ACC112 (cell line): ENCODE data around the gene THG1L.
"Not testable (repeated sequence)": the region's sequence is repeated elsewhere in the genome, so short reads cannot be mapped to it uniquely, and the experiment has no call there.

Experiments used
- H2AFZ ChIP-seq: fragments of 200-600 bp; sonication (generic); one replicate; pipeline ENCODE4 v1.6.0; 2017; ENCODE audit warnings: antibody characterized with exemption, low read length; ENCODE audit not compliant: unreplicated experiment
- H3K27ac ChIP-seq: fragments of 200-600 bp; sonication (generic); 2 replicates; pipeline ENCODE4 v1.5.1; 2014; ENCODE audit warnings: low read depth, mild to moderate bottlenecking, antibody characterized with exemption, low read length, moderate library complexity
- H3K27me3 ChIP-seq: fragments of 200-600 bp; sonication (generic); 2 replicates; pipeline ENCODE4 v1.6.1; 2014; ENCODE audit warnings: mild to moderate bottlenecking, antibody characterized with exemption, low read length, moderate library complexity, mixed read lengths; ENCODE audit not compliant: insufficient read depth
- H3K36me3 ChIP-seq: fragments of 200-600 bp; sonication (generic); 2 replicates; pipeline ENCODE4 v1.6.1; 2016; ENCODE audit warnings: mild to moderate bottlenecking, antibody characterized with exemption, low read length, moderate library complexity, mixed read lengths; ENCODE audit not compliant: insufficient read depth
- H3K4me1 ChIP-seq: fragments of 200-600 bp; sonication (generic); one replicate; pipeline ENCODE4 v1.6.1; 2016; ENCODE audit warnings: low read length, mixed read lengths; ENCODE audit not compliant: insufficient read depth, unreplicated experiment, control insufficient read depth
- H3K4me3 ChIP-seq: fragments of 200-600 bp; sonication (generic); 2 replicates; pipeline ENCODE4 v1.5.1; 2014; ENCODE audit warnings: mild to moderate bottlenecking, low read depth, low read length
- H3K79me2 ChIP-seq: fragments of 200-600 bp; sonication (generic); one replicate; pipeline ENCODE4 v1.6.0; 2016; ENCODE audit warnings: low read length; ENCODE audit not compliant: control insufficient read depth, unreplicated experiment, insufficient read depth

THG1L gene

DNA sequence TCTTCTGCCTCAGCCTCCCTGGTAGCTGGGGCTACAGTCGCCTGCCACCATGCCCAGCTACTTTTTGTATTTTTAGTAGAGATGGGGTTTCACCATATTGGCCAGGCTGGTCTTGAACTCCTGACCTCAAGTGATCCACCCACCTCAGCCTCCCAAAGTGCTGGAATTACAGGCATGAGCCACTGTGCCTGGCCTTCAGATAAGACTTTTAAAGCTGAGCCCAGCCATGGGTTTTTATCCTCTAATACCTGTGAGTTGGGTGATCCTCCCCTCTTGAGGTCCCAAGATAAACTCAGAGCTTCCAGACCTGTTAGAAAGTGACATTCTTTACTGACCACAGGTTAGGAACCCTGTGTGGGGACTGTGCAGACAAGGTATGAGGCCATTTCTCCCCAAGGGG, 3.4 kb upstream of the THG1L start:
- not testable (repeated sequence) for H2AFZ ChIP-seq, H3K27me3 ChIP-seq, H3K4me3 ChIP-seq, H3K79me2 ChIP-seq, H3K27ac ChIP-seq, H3K36me3 ChIP-seq, H3K4me1 ChIP-seq

DNA sequence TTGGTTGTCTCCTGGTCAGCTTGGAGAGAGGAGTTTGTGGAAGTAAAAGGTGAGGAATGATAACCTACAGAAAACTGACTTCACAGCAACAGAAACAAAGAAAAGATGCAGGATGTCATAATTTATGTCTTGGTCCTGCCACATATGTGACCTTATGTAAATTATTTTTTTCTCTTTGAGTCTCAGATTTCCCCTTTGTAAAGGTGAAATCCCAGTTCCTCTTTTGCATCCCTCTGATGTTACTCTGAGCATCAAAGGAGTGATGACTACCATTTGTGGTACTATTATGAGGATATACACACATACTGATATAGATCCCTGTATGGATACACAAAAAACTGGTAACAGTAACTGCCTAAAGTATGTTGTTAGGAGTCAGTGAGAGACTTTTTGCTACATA, 1.4 kb upstream of the THG1L start:
- H2AFZ ChIP-seq: no peak overlapping the region
- H3K4me1 ChIP-seq: no peaks in the 10 kb centered on the region
- no peaks in the 10 kb centered on the region for H3K79me2 ChIP-seq
- no peaks in the 10 kb centered on the region for H3K36me3 ChIP-seq
- no peak overlapping the region for H3K4me3 ChIP-seq
- no peak overlapping the region for H3K27ac ChIP-seq
- H3K27me3 ChIP-seq: no peaks in the 10 kb centered on the region

DNA sequence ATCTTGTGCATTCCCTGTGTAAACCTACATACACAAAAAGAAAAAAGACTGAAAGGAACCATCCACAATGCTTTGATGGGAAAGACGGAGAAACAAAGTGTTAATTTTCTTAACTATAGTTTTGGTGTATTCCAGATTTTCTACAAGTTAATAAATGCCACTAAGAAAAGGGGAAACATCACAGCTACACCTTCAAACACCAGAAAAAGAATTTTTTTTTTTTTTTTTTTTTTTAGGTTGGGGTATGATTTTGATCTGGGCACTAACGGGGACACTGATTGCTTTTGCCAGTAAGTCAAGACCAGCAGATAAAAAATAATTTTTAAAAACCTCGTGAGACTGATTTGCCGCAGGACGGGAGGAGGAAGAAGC, 334 bp upstream of the THG1L start:
- no peaks in the 10 kb centered on the region for H3K36me3 ChIP-seq
- peak overlapping the region; percentile 52 for H2AFZ ChIP-seq
- H3K4me3 ChIP-seq: peak overlapping the region; percentile 85
- no peaks in the 10 kb centered on the region for H3K4me1 ChIP-seq
- H3K79me2 ChIP-seq: no peaks in the 10 kb centered on the region
- H3K27me3 ChIP-seq: no peaks in the 10 kb centered on the region
- peak overlapping the region; percentile 83; the same call in 1 of the 2 replicates for H3K27ac ChIP-seq

DNA sequence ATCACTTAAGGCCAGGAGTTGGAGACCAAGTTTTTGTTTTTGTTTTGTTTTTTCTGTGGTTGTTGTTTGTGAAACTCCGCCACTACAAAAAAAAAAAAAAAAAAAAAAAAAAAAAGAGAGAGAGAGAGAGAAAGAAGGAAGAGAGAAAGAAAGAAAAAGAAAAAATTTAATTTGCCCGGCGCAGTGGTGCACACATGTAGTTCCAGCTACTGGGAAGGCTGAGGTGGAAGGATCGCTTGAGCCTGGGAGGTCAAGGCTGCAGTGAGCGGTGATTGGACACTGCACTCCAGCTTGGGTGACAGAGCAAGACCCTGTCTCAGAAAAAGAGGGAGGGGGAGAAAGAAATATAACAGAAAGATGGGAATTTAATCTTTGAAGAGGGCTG, 902 bp downstream of the THG1L start:
- Histone ChIP-seq H2AFZ (peak overlapping the region; percentile 40), H3K27me3 (no peaks in the 10 kb centered on the region), H3K79me2 (no peaks in the 10 kb centered on the region), H3K4me3 (peak overlapping the region; percentile 85), H3K36me3 (no peaks in the 10 kb centered on the region), H3K4me1 (no peaks in the 10 kb centered on the region), H3K27ac (no peak overlapping the region)

DNA sequence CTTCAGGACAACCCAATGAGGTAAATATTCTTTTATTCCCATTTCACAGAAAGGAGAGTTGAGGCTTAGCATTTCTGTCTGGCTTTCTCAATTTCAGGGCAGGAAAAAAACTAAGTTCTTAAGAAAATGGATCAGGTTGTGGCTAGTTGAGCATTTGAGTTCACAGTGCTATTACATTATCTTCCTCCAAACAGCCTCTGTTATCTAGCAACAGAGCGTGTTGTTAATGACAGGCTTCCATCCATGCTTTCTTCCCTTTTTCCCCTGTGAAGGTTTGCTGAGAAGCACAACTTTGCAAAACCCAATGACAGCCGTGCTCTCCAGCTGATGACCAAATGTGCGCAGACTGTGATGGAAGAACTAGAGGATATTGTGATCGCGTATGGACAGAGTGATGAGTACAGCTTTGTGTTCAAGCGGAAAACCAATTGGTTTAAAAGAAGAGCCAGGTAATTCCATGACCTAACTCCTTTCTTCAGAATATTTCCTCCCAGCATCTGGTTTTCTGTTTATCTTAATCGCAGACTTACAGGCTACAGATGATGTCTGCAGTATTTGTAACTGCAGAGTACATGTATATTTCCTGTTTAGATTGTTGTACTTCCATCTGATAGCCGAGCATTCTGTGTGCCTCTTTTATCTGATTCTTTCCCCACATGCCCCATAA, 1.5 kb downstream of the THG1L start:
- no peaks in the 10 kb centered on the region for H3K79me2 ChIP-seq
- H3K27me3 ChIP-seq: no peaks in the 10 kb centered on the region
- no peak overlapping the region for H2AFZ ChIP-seq
- H3K36me3 ChIP-seq: no peaks in the 10 kb centered on the region
- H3K4me1 ChIP-seq: no peaks in the 10 kb centered on the region
- H3K4me3 ChIP-seq: no peak overlapping the region
- no peak overlapping the region for H3K27ac ChIP-seq

DNA sequence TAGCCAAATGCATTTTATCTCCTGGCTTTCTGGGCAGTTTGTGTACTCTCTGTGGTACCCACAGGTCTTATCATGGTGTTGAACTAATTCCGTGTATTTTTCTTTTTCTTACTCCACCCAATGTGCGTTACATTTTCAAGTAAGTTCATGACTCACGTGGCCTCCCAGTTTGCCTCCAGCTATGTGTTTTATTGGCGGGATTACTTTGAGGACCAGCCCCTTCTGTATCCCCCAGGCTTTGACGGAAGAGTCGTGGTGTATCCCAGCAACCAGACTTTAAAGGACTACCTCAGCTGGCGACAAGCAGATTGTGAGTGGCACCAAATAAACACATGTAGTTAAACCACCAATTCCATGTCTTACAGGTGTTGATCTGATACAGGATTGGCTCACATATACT, 3.2 kb downstream of the THG1L start:
- H3K79me2 ChIP-seq: no peaks in the 10 kb centered on the region
- no peak overlapping the region for H3K4me3 ChIP-seq
- H2AFZ ChIP-seq: no peak overlapping the region
- H3K27ac ChIP-seq: no peak overlapping the region
- H3K4me1 ChIP-seq: no peaks in the 10 kb centered on the region
- no peaks in the 10 kb centered on the region for H3K36me3 ChIP-seq
- H3K27me3 ChIP-seq: no peaks in the 10 kb centered on the region

DNA sequence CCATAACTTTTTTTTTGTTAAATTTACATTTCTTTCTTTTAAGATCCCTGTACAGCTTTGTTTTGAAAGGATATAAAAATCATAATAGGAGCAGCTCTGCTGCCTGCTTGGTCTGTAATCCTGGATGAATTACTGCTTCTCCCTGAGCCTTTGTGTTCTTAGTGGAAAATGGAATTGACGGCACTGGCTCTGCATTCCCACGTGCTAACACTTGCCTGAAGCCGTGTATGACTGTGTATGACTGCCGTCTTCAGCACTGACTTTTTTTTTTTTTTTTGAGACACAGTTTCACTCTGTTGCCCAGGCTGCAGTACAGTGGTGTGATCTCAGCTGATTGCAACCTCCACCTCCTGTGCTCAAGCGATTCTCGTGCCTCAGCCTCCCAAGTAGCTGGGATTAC, 4.8 kb downstream of the THG1L start:
- Histone ChIP-seq H3K27ac (no peak overlapping the region), H3K27me3 (no peaks in the 10 kb centered on the region), H2AFZ (no peak overlapping the region), H3K4me3 (no peak overlapping the region), H3K79me2 (no peaks in the 10 kb centered on the region), H3K4me1 (no peaks in the 10 kb centered on the region), H3K36me3 (no peaks in the 10 kb centered on the region)

DNA sequence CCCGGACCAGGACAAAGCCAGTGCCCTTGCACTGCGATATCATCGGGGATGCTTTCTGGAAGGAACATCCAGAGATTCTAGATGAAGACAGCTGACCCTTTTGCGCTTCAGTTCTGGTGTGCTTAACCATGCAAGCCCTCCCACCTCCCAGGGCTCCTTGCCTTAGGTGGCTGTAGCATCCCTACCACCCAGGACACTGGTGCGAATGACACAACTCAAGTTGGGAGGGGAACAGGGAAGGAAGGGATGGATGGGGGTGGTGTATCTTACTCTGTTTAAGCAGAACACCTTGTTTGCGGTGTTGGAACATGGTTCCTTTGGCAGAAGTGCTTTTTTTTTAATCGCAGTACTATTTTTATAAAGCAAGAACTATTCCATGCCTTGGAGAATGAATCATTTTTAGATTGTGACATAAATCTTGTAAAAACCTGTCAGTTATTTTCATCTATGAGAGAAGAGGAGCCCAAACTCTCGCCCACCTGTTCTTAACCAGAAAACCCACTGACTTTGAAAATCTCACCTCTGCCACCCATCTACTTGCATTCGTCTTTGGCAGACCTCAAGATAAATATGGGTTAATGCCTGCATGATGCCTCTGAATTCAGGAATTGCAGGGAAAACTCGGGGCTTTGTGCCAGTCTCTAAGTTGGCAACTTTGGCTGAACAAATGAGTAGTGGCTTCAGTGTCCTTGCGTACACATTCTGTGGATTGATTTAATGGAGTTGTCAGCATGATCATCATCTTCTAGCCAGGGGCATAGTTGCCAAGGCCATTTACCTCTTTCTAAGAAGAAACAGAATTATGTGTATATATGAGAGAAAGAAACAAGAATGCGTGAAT, 8.4 kb downstream of the THG1L start:
- H3K4me1 ChIP-seq: peaks cover 3% of the 10 kb centered on the region
- no peak overlapping the region for H3K4me3 ChIP-seq
- H3K36me3 ChIP-seq: no peaks in the 10 kb centered on the region
- no peaks in the 10 kb centered on the region for H3K27me3 ChIP-seq
- H3K79me2 ChIP-seq: peaks cover 8% of the 10 kb centered on the region
- H2AFZ ChIP-seq: no peak overlapping the region
- H3K27ac ChIP-seq: no peak overlapping the region

DNA sequence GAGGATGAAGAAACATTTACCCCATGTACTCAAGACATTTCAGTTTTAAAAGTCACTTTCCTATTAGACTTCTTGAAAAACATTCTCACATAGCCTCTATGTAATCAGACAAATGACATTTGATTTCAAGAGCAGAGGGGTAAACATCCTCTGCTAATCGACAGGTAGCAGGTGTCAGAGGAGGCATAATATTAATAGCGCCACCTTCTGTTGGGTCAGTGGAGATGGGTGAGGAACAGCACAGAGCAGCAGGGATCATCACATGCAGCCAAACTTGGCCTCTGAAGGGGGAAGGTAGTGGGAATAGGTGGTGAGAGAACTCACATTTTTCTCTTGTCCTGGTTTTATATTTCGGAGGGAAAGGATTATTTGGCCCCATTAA, 9.0 kb downstream of the THG1L start:
- no peaks in the 10 kb centered on the region for H3K27me3 ChIP-seq
- no peak overlapping the region for H3K4me3 ChIP-seq
- H3K27ac ChIP-seq: no peak overlapping the region
- H3K36me3 ChIP-seq: no peaks in the 10 kb centered on the region
- no peak overlapping the region for H2AFZ ChIP-seq
- peaks cover 14% of the 10 kb centered on the region for H3K79me2 ChIP-seq
- H3K4me1 ChIP-seq: peaks cover 7% of the 10 kb centered on the region

DNA sequence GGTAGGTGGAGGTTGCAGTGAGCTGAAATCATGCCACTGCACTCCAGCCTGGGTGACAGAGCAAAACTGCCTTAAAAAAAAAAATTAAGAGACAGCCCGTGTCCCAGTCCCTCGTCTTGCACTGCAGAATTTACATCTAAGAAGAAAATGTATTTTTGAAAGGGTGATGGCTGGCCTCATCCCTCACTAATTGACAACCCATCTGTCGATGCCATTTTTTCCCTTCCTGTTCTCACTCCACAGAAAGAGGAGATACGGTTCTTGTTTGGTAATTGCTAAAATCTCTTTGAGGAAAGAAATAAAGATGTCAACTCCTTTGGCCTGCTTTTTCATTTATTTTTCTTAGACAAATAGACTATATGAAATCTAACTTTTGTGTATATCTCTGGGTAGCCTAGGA, 9.9 kb downstream of the THG1L start:
- Histone ChIP-seq H2AFZ (no peak overlapping the region), H3K4me1 (peaks cover 7% of the 10 kb centered on the region), H3K79me2 (peaks cover 19% of the 10 kb centered on the region), H3K36me3 (no peaks in the 10 kb centered on the region), H3K4me3 (no peak overlapping the region), H3K27me3 (no peaks in the 10 kb centered on the region), H3K27ac (no peak overlapping the region)
